ENCODE data around the gene MPPE1. TPM values are rescaled to one million over a fixed set of nuclear protein-coding genes. Genes with fewer than 3 reads are reported as not detected.
"Not testable (repeated sequence)": the region's sequence is repeated elsewhere in the genome, so short reads cannot be mapped to it uniquely, and the experiment has no call there.

Gene MPPE1
- total RNA-seq, 2 experiments from 2014 or later = 26.5 to 40.1 TPM

- no peaks in the 10 kb centered on the region for H3K36me3 ChIP-seq (ENCODE audit: insufficient read depth, low read length)
- BruUV-seq (replicated peaks) = no TSS peak
- intact Hi-C loops (cut with micrococcal nuclease; ENCODE audit: unreplicated experiment) = no loop called here
- H3K4me3 ChIP-seq (ENCODE audit: low read depth, low read length, poor library complexity, severe bottlenecking) = no peak overlapping the region
- H2AFZ ChIP-seq (ENCODE audit: low read length) = no peak overlapping the region
- no peaks in the 10 kb centered on the region for H3K79me2 ChIP-seq (ENCODE audit: insufficient read depth, low read depth, low read length)
- H4K20me1 ChIP-seq (ENCODE audit: insufficient read depth, low read length) = no peaks in the 10 kb centered on the region
- ChIA-PET POLR2A (interaction anchor here (0.7 kb wide), 1 partner anchor 140 kb away, joined by 3 read pairs; no protein-coding TSS in a partner anchor), CTCF (ENCODE audit: unreplicated experiment) (no interaction called here)
- H3K9me2 ChIP-seq (ENCODE audit: insufficient read depth, low read length) = no peaks in the 10 kb centered on the region
- H3K4me2 ChIP-seq (ENCODE audit: low read length) = no peak overlapping the region
- TF ChIP-seq EZH2phosphoT487 (IDR thresholded peaks at IDR 0.05; ENCODE audit: borderline replicate concordance, low read depth, low read length) = no peak
- no peak for TF ChIP-seq CTCF (conservative IDR thresholded peaks at IDR 0.05; ENCODE audit: low read length)
- H3K27ac ChIP-seq (ENCODE audit: low read depth, low read length, poor library complexity, severe bottlenecking) = no peak overlapping the region
- no peaks in the 10 kb centered on the region for H3K9me3 ChIP-seq (ENCODE audit: low read length)
- H3K4me1 ChIP-seq (ENCODE audit: insufficient read depth, low read length, poor library complexity, severe bottlenecking) = no peaks in the 10 kb centered on the region
- no peak for DNase-seq (ENCODE audit: low spot score)
Measured at GRCh38 chr18:11859903-11860407, 48.2 kb downstream of the MPPE1 start.

- CTCF ChIA-PET (ENCODE audit: unreplicated experiment) = no interaction called here
- no peaks in the 10 kb centered on the region for H4K20me1 ChIP-seq (ENCODE audit: insufficient read depth, low read length)
- no peak overlapping the region for H3K4me2 ChIP-seq (ENCODE audit: low read length)
- no peak overlapping the region for H2AFZ ChIP-seq (ENCODE audit: low read length)
- no peak overlapping the region for H3K27ac ChIP-seq (ENCODE audit: low read depth, low read length, poor library complexity, severe bottlenecking)
- TF ChIP-seq EZH2phosphoT487 (IDR thresholded peaks at IDR 0.05; ENCODE audit: borderline replicate concordance, low read depth, low read length) (no peak), CTCF (conservative IDR thresholded peaks at IDR 0.05; ENCODE audit: low read length) (no peak)
- no peaks in the 10 kb centered on the region for H3K36me3 ChIP-seq (ENCODE audit: insufficient read depth, low read length)
- no peaks in the 10 kb centered on the region for H3K79me2 ChIP-seq (ENCODE audit: insufficient read depth, low read depth, low read length)
- no peak overlapping the region for H3K4me3 ChIP-seq (ENCODE audit: low read depth, low read length, poor library complexity, severe bottlenecking)
- POLR2A ChIA-PET = interaction anchor here (0.7 kb wide), 1 partner anchor 139 kb away, joined by 3 read pairs; no protein-coding TSS in a partner anchor
- no peak for DNase-seq (ENCODE audit: low spot score)
- H3K9me2 ChIP-seq (ENCODE audit: insufficient read depth, low read length) = no peaks in the 10 kb centered on the region
- no peaks in the 10 kb centered on the region for H3K9me3 ChIP-seq (ENCODE audit: low read length)
- H3K4me1 ChIP-seq (ENCODE audit: insufficient read depth, low read length, poor library complexity, severe bottlenecking) = no peaks in the 10 kb centered on the region
- BruUV-seq (replicated peaks) = no TSS peak
- intact Hi-C loops (cut with micrococcal nuclease; ENCODE audit: unreplicated experiment) = no loop called here
Measured at GRCh38 chr18:11859282-11859830, 48.8 kb downstream of the MPPE1 start.

- Histone ChIP-seq H3K4me1 (ENCODE audit: insufficient read depth, low read length, poor library complexity, severe bottlenecking) (peaks cover 13% of the 10 kb centered on the region), H3K36me3 (ENCODE audit: insufficient read depth, low read length) (no peaks in the 10 kb centered on the region), H3K9me2 (ENCODE audit: insufficient read depth, low read length) (no peaks in the 10 kb centered on the region), H3K27ac (ENCODE audit: low read depth, low read length, poor library complexity, severe bottlenecking) (no peak overlapping the region), H3K79me2 (ENCODE audit: insufficient read depth, low read depth, low read length) (peaks cover 13% of the 10 kb centered on the region), H4K20me1 (ENCODE audit: insufficient read depth, low read length) (peaks cover 12% of the 10 kb centered on the region; the same call in 1 of the 2 replicates), H2AFZ (ENCODE audit: low read length) (no peak overlapping the region), H3K9me3 (ENCODE audit: low read length) (no peaks in the 10 kb centered on the region), H3K4me3 (ENCODE audit: low read depth, low read length, poor library complexity, severe bottlenecking) (no peak overlapping the region), H3K4me2 (ENCODE audit: low read length) (no peak overlapping the region)
- intact Hi-C loops (cut with micrococcal nuclease; ENCODE audit: unreplicated experiment) = no loop called here
- no peak for DNase-seq (ENCODE audit: low spot score)
- TF ChIP-seq EZH2phosphoT487 (IDR thresholded peaks at IDR 0.05; ENCODE audit: borderline replicate concordance, low read depth, low read length) (no peak), CTCF (conservative IDR thresholded peaks at IDR 0.05; ENCODE audit: low read length) (no peak)
- BruUV-seq (replicated peaks) = no TSS peak
- POLR2A ChIA-PET = no interaction called here
- CTCF ChIA-PET (ENCODE audit: unreplicated experiment) = no interaction called here
Measured at GRCh38 chr18:11857177-11857887, 50.8 kb downstream of the MPPE1 start.

GRCh38 chr18:11854554-11854953, 53.6 kb downstream of the MPPE1 start:
- POLR2A ChIA-PET; H3K4me2 ChIP-seq (ENCODE audit: low read length); H2AFZ ChIP-seq (ENCODE audit: low read length); DNase-seq (ENCODE audit: low spot score); H3K9me3 ChIP-seq (ENCODE audit: low read length); H3K4me3 ChIP-seq (ENCODE audit: low read depth, low read length, poor library complexity, severe bottlenecking); H3K36me3 ChIP-seq (ENCODE audit: insufficient read depth, low read length); BruUV-seq (replicated peaks); H3K27ac ChIP-seq (ENCODE audit: low read depth, low read length, poor library complexity, severe bottlenecking); CTCF ChIA-PET (ENCODE audit: unreplicated experiment); H3K9me2 ChIP-seq (ENCODE audit: insufficient read depth, low read length): not testable (repeated sequence)
- peaks cover 15% of the 10 kb centered on the region; the same call in 1 of the 2 replicates for H4K20me1 ChIP-seq (ENCODE audit: insufficient read depth, low read length)
- peaks cover 23% of the 10 kb centered on the region for H3K79me2 ChIP-seq (ENCODE audit: insufficient read depth, low read depth, low read length)
- H3K4me1 ChIP-seq (ENCODE audit: insufficient read depth, low read length, poor library complexity, severe bottlenecking) = peaks cover 25% of the 10 kb centered on the region
- intact Hi-C loops (cut with micrococcal nuclease; ENCODE audit: unreplicated experiment) = loop anchor here (5.0 kb wide), 1 partner anchor 198 kb away; no protein-coding TSS in a partner anchor

Measured in OCI-LY7 (cell line).